GM21528 (cell line): ENCODE results near the gene KHDC1L.
"Not testable (repeated sequence)": the region's sequence is repeated elsewhere in the genome, so short reads cannot be mapped to it uniquely, and the experiment has no call there.

Source experiments
- ATAC-seq: cut with Tn5 transposase; IDR thresholded peaks from one replicate; pipeline ENCODE4 v1.9.1; 2021; ENCODE audit warnings: mild to moderate bottlenecking, moderate library complexity; ENCODE audit not compliant: unreplicated experiment, low FRiP score

Gene KHDC1L, protein sequence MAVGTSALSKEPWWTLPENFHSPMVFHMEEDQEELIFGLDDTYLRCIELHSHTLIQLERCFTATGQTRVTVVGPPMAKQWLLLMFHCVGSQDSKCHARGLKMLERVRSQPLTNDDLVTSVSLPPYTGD

DNA sequence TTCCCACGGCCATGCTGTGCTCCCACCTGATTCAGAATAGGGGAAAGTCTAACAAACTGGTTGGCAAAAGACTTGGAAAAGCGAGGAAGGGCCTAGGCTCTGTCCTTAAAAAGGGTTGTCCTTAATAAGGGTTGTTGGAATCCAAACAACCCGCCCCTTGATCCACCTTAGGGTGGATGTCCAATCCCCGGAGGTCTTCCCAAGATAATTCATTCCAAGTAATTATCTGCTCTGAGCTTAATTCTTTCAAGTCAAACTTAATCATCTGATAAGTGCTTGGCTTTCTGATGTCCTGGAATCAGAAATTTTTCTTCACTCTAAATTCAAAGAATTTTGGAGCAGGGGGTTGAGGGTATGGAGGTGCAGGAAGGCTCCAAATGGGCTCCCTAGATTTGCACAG is at the start of gene KHDC1L:
TSS of gene KHDC1L (minus strand) at position 101 of the 400 bp plus-strand sequence. CDS start at position 13, 88 bp downstream.
- ATAC-seq: no peak

DNA sequence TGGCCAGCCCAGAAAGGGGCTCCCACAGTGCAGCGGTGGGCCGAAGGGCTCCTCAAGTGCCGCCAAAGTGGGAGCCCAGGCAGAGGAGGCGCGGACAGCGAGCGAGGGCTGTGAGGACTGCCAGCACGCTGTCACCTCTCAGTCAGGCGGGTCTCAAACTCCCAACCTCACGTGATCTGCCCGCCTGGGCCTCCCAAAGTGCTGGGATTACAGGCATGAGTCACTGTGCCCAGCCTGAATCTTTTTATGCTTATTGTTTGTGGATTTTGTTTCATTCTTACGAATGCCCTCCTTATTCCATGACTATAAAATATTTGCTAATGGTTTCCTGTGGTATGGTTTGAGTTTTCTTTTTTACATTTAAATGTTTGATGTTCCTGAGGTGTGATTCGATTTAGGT is 44.0 kb upstream of the KHDC1L start:
- not testable (repeated sequence) for ATAC-seq

GRCh38 chr6:73268896-73269295 is 43.6 kb upstream of the KHDC1L start:
- not testable (repeated sequence) for ATAC-seq

DNA sequence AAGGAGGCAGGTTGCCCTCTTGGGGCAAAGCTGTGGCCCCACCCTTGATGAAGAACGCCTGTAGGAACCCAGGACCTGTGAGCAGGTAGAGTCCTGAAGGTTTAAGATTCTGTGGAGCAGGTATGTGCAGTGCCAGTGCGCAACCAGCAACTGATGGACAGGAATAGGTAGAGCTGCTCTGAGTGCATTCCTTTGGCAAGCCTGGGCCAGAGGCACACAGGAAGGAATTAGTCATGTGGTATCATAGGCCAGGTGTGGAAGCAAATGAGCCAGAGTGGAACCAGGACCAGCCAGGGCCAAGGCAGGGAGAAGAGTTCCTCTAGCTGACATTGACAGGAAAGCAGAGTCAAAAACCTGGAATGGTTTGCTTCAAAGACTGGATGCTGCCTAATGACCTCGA is 39.1 kb upstream of the KHDC1L start:
- ATAC-seq: no peak

GRCh38 chr6:73263570-73263909 is 38.2 kb upstream of the KHDC1L start:
- peak; percentile 6 for ATAC-seq

GRCh38 chr6:73262671-73263569 is 37.6 kb upstream of the KHDC1L start, which contains the start of gene KHDC1:
TSS of gene KHDC1 (minus strand) at chr6:73263196. CDS start at chr6:73242517, 20,679 bp downstream.
- peak; percentile 95 for ATAC-seq

GRCh38 chr6:73258721-73259120 is 33.4 kb upstream of the KHDC1L start:
- no peak for ATAC-seq

DNA sequence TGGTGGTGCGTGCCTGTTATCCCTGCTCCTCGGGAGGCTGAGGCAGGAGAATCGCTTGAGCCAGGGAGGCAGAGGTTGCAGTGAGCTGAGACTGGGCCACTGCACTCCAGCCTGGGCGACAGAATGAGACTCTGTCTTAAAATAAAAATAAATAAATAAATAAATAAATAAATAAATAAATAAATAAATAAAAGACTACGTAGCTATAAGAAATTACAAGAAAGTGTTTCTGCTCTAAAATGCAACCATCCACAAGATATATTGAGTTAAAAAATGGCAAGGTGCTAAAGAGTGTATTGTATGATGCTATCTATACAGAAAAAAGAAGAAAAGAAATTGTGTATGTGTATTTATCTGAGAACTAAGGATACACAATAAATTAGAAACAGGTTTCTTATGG is 29.0 kb upstream of the KHDC1L start:
- ATAC-seq: not testable (repeated sequence)

GRCh38 chr6:73252703-73253102 is 27.4 kb upstream of the KHDC1L start:
- no peak for ATAC-seq

- no peak for ATAC-seq
Observed at GRCh38 chr6:73250016-73250415, 24.7 kb upstream of the KHDC1L start.

DNA sequence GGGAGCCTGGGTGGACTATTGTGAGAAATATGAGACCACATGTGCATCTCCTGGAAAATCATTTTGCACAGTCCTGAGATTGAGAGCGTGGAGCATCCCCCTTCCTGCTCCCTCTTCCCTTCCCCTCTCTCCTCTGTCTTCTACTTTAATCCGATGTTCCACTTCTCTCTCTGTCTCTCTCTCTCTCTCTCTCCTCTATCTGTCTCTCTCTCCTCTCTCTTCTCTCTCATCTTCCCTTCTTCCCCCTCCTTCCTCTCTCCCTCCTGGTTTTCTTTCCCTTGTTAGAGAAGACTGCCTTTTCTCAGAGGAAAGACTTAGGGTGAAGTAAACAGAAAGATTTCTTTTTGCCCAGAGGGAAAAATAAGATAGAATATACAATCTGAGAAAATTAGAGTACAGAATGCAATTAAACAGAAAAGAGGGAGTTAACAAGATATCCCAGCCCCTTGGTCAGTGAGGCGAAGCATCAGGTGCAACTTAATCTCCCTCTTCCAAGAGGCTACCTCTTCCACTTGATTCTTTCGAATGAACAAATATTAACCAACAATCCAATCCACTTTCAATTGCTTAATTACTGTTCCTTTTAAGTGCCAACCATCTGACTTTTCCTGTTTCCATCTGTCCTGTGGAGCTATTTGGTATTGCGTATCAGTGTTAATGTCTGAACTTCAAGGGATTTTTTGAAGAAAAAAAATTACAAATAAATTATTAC is 23.1 kb upstream of the KHDC1L start:
- ATAC-seq: no peak

- ATAC-seq: no peak
Observed at GRCh38 chr6:73242001-73242400, 16.7 kb upstream of the KHDC1L start.

DNA sequence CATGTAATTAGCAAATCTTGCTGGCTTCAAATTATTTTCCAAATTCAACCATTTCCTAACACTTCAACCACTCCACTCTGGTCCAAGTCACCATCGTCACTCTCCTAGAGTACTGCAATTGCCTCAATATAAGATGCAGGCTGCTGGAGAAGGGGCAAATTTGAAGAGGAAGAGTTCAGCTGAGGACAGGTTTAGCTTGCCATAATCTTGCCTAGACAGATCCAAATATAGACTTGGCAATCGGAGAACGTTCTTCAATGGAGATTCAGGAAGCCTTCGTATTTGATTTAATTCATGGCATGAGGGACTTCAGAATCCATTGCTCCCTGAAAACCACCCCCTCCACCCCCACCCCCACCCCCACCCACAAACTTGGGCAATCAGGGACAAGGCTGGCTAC is 15.4 kb upstream of the KHDC1L start:
- no peak for ATAC-seq

GRCh38 chr6:73236144-73236750 is 11.0 kb upstream of the KHDC1L start:
- ATAC-seq: no peak

GRCh38 chr6:73234733-73235132 is 9.4 kb upstream of the KHDC1L start:
- ATAC-seq: no peak

- ATAC-seq: not testable (repeated sequence)
Observed at GRCh38 chr6:73233971-73234370, 8.7 kb upstream of the KHDC1L start.

- ATAC-seq: no peak
Observed at GRCh38 chr6:73233048-73233447, 7.8 kb upstream of the KHDC1L start.

DNA sequence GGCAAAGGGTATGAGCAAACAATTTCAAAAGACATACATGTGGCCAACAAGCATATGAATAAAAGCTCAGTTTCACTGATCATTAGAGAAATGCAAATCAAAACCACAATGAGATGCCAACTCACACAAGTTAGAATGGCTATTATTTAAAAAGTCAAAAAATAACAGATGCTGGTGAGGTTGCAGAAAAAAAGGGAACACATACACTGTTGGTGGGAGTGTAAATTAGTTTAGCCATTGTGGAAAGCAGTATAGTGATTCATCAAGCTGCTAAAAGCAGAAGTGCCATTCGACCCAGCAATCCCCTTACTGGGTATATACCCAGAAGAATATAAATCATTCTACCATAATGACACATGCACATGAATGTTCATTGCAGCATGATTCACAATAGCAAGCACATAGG is 6.7 kb upstream of the KHDC1L start:
- ATAC-seq: no peak

- ATAC-seq: no peak
Observed at GRCh38 chr6:73227606-73228255, 2.4 kb upstream of the KHDC1L start.

DNA sequence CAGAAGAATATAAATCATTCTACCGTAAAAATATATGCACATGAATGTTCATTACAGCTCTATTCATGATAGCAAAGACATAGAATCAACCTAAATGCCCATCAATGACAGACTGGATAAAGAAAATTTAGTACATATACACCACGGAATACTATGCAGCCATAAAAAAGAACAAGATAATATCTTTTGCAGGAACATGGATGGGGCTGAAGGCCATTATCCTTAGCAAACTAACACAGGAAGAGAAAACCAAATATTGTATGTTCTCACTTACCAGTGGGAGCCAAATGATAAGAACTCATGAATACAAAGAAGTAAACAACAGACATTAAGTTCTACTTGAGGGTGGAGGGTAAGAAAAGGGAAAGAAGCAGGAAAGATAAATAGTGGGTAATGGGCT is 8.4 kb downstream of the KHDC1L start:
- no peak for ATAC-seq
